Neural cell (in vitro differentiated cells): Measurements from ENCODE around the gene LLPH. TPM values are rescaled to one million over a fixed set of nuclear protein-coding genes. Genes with fewer than 3 reads are reported as not detected.

ENCODE experiments used
- H2AFZ ChIP-seq: fragments of 200-600, 300-800 bp; sonication (generic), shearing (Covaris generic); 2 replicates; pipeline ENCODE4 v1.6.0; 2014; ENCODE audit warnings: low read depth, mild to moderate bottlenecking, antibody characterized with exemption, low read length, moderate library complexity
- H3F3A ChIP-seq: fragments of 200-600 bp; shearing (Covaris generic); 2 replicates; pipeline ENCODE4 v1.6.1; 2016; ENCODE audit warnings: mild to moderate bottlenecking, moderate library complexity, mixed read lengths, antibody characterized with exemption, low read length; ENCODE audit not compliant: insufficient read depth, poor library complexity, severe bottlenecking
- H3K27ac ChIP-seq: fragments of 200-600, 300-800 bp; sonication (generic), shearing (Covaris generic); 2 replicates; pipeline ENCODE4 v1.5.1; 2014; ENCODE audit warnings: mild to moderate bottlenecking, low read length, moderate library complexity
- H3K27me3 ChIP-seq: fragments of 300-800, 200-600 bp; sonication (generic), shearing (Covaris generic); 2 replicates; pipeline ENCODE4 v1.6.0; 2014; ENCODE audit warnings: mild to moderate bottlenecking, low read depth, low read length, moderate library complexity; ENCODE audit not compliant: insufficient read depth
- H3K36me3 ChIP-seq: fragments of 300-800, 200-600 bp; sonication (generic), shearing (Covaris generic); 2 replicates; pipeline ENCODE4 v1.5.1; 2014; ENCODE audit warnings: mild to moderate bottlenecking, antibody characterized with exemption, low read length, moderate library complexity; ENCODE audit not compliant: insufficient read depth
- H3K4me2 ChIP-seq: fragments of 300-800, 200-600 bp; sonication (generic), shearing (Covaris generic); 2 replicates; pipeline ENCODE4 v1.6.0; 2014; ENCODE audit warnings: mild to moderate bottlenecking, low read length
- H3K4me3 ChIP-seq: fragments of 300-800, 200-600 bp; sonication (generic), shearing (Covaris generic); 2 replicates; pipeline ENCODE4 v1.5.1; 2014; ENCODE audit warnings: mild to moderate bottlenecking, low read length, moderate library complexity
- H3K79me2 ChIP-seq: fragments of 200-600 bp; shearing (Covaris generic); replicated peaks from 2 replicates; pipeline ENCODE4 v1.6.0; 2014; ENCODE audit warnings: mild to moderate bottlenecking, low read length, moderate library complexity; ENCODE audit not compliant: insufficient read depth
- H3K9ac ChIP-seq: fragments of 300-800, 200-600 bp; sonication (generic), shearing (Covaris generic); 2 replicates; pipeline ENCODE4 v1.6.1; 2016; ENCODE audit warnings: mild to moderate bottlenecking, low read length, mixed read lengths
- H3K9me2 ChIP-seq: fragments of 200-600 bp; shearing (Covaris generic); 2 replicates; pipeline ENCODE4 v1.6.1; 2016; ENCODE audit warnings: mild to moderate bottlenecking, low read length, mixed read lengths; ENCODE audit not compliant: insufficient read depth
- H3K9me3 ChIP-seq: fragments of 200-600, 300-800 bp; sonication (generic), shearing (Covaris generic); 2 replicates; pipeline ENCODE4 v1.6.1; 2016; ENCODE audit warnings: mild to moderate bottlenecking, mixed run types, low read length, moderate library complexity, mixed read lengths
- H4K20me1 ChIP-seq: fragments of 200-600 bp; shearing (Covaris generic); 2 replicates; pipeline ENCODE4 v1.6.1; 2016; ENCODE audit warnings: mild to moderate bottlenecking, mixed run types; ENCODE audit not compliant: insufficient read depth
- EP300 ChIP-seq: fragments of 450-650 bp; conservative IDR thresholded peaks from 2 replicates; pipeline ENCODE4 v1.6.1; 2014; ENCODE audit warnings: antibody characterized with exemption, mild to moderate bottlenecking, moderate library complexity; ENCODE audit not compliant: poor library complexity, severe bottlenecking
- EZH2 ChIP-seq: fragments of 200-600, 300-800 bp; shearing (Covaris generic), sonication (generic); IDR thresholded peaks from 2 replicates; pipeline ENCODE4 v1.6.1; 2014; ENCODE audit warnings: antibody characterized with exemption, low read length, borderline replicate concordance, mild to moderate bottlenecking; ENCODE audit not compliant: insufficient read depth, poor library complexity, severe bottlenecking
- MXI1 ChIP-seq: fragments of 450-650 bp; conservative IDR thresholded peaks from 2 replicates; pipeline ENCODE4 v1.6.1; 2014; ENCODE audit warnings: antibody characterized with exemption, mild to moderate bottlenecking; ENCODE audit not compliant: poor library complexity, severe bottlenecking
- RAD21 ChIP-seq: fragments of 450-650 bp; conservative IDR thresholded peaks from 2 replicates; pipeline ENCODE4 v1.6.1; 2014; ENCODE audit warnings: antibody characterized with exemption, mild to moderate bottlenecking, moderate library complexity
- TAF1 ChIP-seq: IDR thresholded peaks from 2 replicates; pipeline ENCODE4 v1.6.1; 2012; ENCODE audit warnings: low read depth
- polyA plus RNA-seq: library from polyadenylated mRNA; depleted of rRNA; stranded (reverse); fragments of >200 nt; gene quantifications from 2 replicates; pipeline ENCODE4 v1.2.3, GENCODE V29; 2014
- TF ChIP-seq, protein P1 (sequence below): IDR thresholded peaks from 2 replicates; pipeline ENCODE4 v1.6.1; 2012; ENCODE audit warnings: borderline replicate concordance
- TF ChIP-seq, protein P2 (sequence below): fragments of 450-650 bp; IDR thresholded peaks from 2 replicates; pipeline ENCODE4 v1.5.1; 2014; ENCODE audit warnings: antibody characterized with exemption, mild to moderate bottlenecking, moderate library complexity; ENCODE audit not compliant: poor library complexity, severe bottlenecking

Gene LLPH
- polyA plus RNA-seq, 1 donor from 2014 or later: 4.6 TPM

DNA sequence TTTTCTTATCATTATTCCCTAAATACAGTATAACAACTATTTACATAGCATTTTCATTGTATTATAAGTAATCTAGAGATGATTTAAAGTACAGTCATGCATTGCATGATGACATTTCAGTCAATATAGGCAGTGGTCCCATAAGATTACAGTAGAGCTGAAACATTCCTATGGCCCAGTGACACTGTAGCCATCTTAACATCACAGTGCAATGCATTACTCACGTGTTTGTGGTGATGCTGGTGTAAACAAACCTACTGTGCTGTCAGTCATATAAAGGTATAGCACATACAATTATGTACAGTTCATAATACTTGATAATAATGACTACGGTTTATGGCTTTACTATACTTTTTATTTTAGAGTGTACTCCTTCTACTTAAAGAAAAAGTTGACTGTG, 13.3 kb downstream of the LLPH start:
- Histone ChIP-seq H3K9me2 (no peaks in the 10 kb centered on the region), H3K27ac (no peak overlapping the region), H3K36me3 (no peaks in the 10 kb centered on the region), H3K9ac (no peak overlapping the region), H3K27me3 (no peaks in the 10 kb centered on the region), H3K4me2 (no peak overlapping the region), H3F3A (no peaks in the 10 kb centered on the region), H3K4me3 (no peak overlapping the region), H3K79me2 (no peaks in the 10 kb centered on the region), H3K9me3 (no peaks in the 10 kb centered on the region), H2AFZ (no peak overlapping the region), H4K20me1 (no peaks in the 10 kb centered on the region)
- TF ChIP-seq, protein P1, sequence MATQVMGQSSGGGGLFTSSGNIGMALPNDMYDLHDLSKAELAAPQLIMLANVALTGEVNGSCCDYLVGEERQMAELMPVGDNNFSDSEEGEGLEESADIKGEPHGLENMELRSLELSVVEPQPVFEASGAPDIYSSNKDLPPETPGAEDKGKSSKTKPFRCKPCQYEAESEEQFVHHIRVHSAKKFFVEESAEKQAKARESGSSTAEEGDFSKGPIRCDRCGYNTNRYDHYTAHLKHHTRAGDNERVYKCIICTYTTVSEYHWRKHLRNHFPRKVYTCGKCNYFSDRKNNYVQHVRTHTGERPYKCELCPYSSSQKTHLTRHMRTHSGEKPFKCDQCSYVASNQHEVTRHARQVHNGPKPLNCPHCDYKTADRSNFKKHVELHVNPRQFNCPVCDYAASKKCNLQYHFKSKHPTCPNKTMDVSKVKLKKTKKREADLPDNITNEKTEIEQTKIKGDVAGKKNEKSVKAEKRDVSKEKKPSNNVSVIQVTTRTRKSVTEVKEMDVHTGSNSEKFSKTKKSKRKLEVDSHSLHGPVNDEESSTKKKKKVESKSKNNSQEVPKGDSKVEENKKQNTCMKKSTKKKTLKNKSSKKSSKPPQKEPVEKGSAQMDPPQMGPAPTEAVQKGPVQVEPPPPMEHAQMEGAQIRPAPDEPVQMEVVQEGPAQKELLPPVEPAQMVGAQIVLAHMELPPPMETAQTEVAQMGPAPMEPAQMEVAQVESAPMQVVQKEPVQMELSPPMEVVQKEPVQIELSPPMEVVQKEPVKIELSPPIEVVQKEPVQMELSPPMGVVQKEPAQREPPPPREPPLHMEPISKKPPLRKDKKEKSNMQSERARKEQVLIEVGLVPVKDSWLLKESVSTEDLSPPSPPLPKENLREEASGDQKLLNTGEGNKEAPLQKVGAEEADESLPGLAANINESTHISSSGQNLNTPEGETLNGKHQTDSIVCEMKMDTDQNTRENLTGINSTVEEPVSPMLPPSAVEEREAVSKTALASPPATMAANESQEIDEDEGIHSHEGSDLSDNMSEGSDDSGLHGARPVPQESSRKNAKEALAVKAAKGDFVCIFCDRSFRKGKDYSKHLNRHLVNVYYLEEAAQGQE: no peak
- TF ChIP-seq, protein P2, sequence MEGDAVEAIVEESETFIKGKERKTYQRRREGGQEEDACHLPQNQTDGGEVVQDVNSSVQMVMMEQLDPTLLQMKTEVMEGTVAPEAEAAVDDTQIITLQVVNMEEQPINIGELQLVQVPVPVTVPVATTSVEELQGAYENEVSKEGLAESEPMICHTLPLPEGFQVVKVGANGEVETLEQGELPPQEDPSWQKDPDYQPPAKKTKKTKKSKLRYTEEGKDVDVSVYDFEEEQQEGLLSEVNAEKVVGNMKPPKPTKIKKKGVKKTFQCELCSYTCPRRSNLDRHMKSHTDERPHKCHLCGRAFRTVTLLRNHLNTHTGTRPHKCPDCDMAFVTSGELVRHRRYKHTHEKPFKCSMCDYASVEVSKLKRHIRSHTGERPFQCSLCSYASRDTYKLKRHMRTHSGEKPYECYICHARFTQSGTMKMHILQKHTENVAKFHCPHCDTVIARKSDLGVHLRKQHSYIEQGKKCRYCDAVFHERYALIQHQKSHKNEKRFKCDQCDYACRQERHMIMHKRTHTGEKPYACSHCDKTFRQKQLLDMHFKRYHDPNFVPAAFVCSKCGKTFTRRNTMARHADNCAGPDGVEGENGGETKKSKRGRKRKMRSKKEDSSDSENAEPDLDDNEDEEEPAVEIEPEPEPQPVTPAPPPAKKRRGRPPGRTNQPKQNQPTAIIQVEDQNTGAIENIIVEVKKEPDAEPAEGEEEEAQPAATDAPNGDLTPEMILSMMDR: no peak
- no peak for TF ChIP-seq EP300

DNA sequence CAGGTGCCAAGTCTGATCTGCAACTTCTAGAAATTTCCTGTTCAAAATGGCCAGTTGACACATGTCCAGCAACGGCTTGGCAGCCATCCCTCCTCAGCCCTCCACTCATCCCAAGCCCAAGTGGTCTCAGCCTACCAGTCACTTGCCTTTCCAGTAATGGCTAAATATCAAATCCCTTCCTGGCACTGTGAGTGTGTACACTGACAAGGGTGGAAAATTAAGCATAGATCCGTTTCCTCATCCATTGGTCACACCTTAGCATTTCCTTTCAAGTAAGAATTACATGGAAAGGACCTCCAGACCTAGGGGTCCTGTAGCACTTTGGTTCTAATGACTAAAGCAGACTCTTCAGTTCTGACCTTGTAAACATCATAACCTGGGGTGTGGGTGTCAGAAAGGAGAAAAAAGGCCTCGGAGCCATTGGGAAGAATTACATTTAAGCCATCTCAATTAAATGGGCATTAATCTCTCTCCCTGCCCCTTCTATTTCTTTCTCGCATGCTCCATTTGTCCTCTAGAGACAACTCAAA, 15.4 kb downstream of the LLPH start:
- H2AFZ ChIP-seq: no peak overlapping the region
- no peaks in the 10 kb centered on the region for H3F3A ChIP-seq
- H3K9ac ChIP-seq: no peak overlapping the region
- no peaks in the 10 kb centered on the region for H3K79me2 ChIP-seq
- no peaks in the 10 kb centered on the region for H4K20me1 ChIP-seq
- no peaks in the 10 kb centered on the region for H3K27me3 ChIP-seq
- no peaks in the 10 kb centered on the region for H3K9me2 ChIP-seq
- no peaks in the 10 kb centered on the region for H3K9me3 ChIP-seq
- H3K27ac ChIP-seq: no peak overlapping the region
- no peak overlapping the region for H3K4me2 ChIP-seq
- no peaks in the 10 kb centered on the region for H3K36me3 ChIP-seq
- TF ChIP-seq RAD21: no peak
- TF ChIP-seq TAF1: no peak
- TF ChIP-seq EZH2: no peak
- TF ChIP-seq, protein P2: no peak
- no peak for TF ChIP-seq MXI1
- no peak overlapping the region for H3K4me3 ChIP-seq
